NAMALWA (cell line): Measurements from ENCODE around the gene MOB3B.
A peak's percentile ranks its signal among the peaks of the same experiment; 100 is the strongest.

Experiments
- DNase-seq: peaks from one replicate; pipeline ENCODE4 v3.0.0-alpha.2; 2015; ENCODE audit warnings: low spot score

MOB3B gene

DNA sequence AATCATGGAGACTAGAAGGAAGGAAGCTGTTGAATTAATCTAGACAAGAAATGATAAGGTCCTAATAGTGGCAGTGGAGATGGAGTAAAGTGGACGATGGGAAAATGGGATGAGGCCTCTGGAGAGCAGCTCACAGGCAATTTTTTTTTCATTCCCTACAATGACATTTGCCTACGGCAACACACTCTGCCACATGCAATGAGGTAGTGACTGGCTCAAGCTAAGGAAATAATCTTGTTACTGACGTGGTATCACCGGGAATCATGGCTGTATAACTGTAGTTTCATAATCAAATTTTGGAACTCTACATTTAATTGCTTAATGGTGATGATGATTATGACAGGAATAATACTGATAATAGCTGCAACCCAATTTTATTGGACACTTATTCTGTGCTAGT is 12.1 kb upstream of the MOB3B start:
- no peak for DNase-seq

DNA sequence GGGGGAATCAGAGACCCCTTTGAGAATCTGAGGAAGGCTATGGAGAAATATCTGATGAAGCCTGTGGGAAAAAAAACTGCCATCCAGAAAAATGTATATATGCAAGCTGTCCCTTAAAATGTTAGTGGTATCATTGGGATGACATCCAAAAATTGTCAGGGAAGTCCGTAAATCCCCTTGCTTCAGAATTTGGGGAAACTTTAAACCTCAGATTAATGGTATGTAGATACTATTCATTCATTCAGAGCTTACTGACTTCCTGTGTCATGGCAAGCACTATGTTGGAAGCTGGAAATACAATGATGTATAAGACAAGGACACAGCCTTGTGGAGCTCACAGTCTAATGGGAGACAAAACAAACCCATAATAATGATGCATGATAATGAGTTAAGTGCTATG is 10.9 kb upstream of the MOB3B start:
- no peak for DNase-seq

DNA sequence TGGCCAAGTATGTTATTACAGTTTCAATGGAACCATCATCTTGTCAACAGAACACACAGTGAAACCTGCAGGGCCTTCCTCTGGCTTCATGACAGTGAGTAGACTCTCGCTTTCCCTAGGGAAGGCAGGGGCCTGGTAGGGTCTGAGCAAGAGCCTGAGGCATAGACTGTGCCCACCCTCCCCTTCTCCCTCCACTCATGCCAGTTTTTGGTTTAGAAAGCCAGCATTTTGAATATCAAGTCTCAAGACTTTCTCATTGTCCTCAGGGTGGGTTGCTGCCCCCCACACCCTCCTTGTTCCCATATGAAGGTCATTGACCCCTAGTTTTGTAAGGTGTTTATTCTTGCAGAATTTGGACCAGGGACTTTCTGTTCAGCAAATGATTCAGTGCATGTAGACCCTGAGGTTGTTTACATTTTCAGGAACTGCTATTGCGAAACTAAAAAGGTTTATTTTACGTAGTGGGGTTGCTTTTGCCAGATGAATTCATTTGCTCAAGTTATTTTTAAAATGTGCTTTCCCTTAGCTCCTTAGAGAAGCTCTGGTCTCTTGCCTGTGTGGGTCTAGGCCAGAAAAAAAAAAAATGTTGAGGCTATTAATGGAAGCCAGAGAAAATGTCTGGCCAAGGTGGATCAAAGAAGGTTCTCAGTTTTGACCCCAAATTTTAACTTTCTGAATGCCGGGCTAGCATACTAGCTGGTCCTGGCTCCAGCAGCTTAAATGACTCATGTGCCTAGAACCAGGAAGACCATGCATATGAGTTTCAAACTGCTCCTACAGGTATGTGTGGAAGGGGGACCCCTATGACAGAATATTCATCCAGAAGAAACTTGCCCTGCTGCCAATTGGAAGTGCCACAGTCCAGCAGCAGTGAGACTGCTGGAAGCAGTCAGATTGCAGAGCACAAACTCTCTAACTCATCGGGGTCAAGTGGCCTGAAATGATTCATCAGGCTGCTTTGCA is 10.1 kb upstream of the MOB3B start:
- DNase-seq, result no peak

DNA sequence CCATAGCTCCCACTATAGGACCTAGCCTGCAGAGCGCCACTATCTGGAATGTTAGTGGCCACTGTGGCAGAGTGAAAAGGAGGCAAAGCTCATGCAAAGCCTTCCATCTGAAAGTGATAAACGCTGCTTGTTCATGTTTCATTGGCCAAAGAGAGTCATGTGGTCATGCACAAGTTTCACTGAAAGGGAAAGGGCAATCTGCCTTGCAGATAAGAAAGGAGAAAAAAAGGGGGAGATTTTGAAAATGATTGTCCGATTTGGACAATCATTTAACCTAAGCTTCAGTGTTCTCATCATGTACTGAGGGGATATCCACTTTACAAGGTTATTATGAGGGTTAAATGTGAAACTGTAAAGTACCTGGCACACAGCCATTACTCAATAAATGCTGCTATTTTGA is 9.0 kb upstream of the MOB3B start:
- no peak for DNase-seq

DNA sequence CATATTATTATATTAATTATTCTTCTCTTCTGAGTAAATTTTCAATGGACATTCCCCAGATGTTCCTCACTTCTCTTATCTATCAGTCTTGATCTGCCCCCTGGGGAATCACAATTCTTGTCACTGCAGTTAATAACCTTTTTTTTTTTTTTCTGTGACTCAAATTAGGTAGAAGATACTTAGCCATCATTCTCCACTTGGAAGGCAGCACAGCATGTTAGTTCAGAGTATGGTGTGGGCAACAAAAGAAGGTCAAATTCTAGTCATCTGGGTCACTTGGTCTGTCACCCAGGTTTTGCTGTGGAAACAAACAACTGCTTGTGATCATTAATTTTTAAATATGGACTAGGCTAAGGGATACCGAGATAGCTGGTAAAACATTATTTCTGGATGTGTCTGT is 8.1 kb upstream of the MOB3B start:
- no peak for DNase-seq

DNA sequence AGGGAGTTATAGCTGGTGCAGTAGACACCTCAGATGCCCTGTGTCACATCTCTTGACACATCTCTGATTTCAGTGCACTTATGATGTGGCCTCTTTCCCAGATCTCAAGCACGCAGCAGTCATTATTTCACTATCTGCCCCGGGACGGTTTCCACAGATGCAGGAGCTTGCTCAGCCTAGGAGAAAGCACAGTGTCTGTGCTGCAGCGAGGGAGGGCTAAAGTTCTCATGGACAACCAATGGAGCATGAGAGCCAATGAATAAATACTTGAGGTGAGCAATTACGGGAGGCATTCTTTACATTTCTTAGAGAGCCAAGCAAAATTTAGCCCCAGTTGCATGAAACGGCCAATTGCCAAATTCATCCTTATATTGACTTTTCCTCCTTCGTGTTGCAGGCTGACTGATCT is 7.4 kb upstream of the MOB3B start:
- DNase-seq, result no peak

DNA sequence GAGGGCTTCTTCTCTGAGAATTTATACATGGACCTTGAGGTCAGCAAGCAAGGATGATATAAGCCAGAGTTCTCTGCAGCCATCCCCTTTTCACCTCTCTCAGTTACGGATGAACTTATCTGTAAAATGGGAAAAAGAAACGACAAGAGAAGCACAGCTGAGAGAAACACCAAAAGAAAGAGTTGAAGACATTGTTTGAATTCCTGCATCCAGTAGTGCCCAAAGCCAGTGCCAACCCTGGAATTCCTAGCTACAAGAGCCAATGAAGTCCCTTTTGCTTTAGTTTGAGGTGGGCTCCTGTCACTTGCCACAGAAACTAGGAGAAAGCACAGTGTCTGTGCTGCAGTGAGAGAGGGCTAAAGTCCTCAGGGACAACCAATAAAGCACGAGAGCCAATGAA is 6.6 kb upstream of the MOB3B start:
- DNase-seq, result no peak

DNA sequence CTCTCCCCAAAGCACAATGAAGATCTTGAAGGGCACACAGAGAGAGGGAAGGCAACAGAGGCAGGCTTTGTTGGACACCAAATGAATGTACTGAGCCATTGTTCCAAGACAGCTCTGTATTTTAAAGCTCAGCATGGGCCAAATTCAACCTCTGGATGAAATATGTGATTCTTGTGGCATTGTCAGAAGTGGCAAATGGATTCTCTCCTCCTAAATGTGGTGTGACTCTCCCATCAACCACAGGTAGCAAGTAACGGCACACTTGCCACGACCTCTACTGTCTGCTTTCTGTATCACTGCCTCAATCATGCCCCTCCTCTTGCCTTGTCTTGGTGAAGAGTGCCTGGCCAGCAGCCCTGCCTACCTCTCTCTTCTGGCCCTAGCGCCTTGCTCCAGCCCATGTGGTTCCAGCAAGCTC is 6.1 kb upstream of the MOB3B start:
- DNase-seq, result peak; percentile 51

DNA sequence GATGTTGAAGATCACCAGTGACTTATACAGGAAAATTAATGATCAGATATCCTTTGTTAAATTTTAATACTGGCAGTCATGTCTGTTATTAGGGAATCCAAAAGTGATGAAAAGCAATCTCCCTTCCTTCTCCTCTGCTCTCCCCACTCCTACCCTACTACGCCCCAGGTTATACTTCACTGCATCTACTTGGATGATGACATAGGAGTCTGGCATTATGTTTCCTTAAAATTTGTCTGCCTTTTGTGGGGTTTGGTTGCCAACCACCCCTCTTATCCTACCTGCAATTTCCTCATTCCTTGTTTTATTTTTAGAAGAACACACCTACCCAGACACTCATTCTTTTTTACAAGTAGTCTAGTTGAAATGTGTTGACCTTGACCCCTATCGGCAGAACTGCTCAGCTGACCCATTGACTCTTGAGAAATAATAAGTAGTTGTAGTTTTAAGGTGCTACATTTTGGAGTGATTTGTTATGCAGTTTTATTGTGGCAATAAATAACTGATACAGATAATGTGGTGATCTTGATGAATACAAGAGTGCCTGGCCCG is 5.1 kb upstream of the MOB3B start:
- no peak for DNase-seq

DNA sequence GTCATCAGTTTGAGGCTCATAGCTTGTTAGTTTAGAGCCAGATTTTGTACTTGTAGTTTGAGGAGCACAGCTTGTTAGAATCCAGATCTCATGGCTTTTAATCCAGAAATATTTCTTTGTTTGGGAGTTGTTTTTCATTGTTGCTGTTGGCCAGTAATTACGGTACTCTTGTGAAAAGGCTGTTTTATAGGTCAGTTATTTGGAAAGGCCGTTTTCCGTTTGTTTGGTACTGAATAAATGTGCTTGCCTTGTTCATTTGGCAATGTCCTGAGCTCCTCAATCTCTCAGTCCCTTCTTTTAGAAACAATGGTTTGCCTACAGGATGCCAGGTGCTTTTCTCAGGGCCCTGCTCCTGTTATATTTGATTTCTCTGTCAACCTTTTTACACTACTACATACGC is 4.5 kb upstream of the MOB3B start:
- no peak for DNase-seq

DNA sequence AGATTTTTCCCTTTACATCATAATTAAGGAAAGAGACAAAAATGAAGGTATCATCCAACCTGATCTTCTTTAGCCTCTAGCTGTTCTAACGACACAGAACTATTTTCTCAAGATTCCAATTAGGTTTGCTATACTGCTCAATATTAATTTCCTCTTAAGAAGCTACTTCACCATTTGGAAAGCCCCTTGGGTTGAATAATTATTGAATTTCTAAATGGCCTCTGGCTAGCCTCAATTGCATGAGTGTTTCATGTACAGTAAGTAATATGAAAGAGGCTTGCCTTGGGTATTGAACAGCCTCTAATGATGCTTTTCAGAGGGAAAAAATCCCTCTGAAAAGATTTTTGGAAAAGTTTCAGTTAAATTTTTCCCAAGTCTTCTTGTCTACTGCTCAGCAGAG is 3.7 kb upstream of the MOB3B start:
- DNase-seq, result no peak

DNA sequence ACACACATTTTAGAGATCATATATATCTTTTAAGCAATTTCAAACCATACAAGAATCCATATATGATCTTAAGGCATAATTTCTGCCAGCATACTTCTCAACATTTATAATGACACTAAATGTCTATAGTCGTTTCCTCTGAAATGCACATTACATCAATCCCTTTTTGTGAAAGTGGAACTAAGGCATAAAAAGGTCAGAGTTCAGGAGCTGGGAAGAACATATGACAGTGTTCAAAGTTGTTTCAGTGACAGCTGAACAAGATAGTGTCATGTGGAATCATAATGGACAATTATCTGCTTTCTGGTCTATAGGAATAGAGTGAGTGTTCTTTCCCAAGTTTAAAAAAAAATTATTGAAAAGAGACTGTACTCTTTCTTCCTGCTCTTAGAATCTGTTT is 2.4 kb upstream of the MOB3B start:
- no peak for DNase-seq

DNA sequence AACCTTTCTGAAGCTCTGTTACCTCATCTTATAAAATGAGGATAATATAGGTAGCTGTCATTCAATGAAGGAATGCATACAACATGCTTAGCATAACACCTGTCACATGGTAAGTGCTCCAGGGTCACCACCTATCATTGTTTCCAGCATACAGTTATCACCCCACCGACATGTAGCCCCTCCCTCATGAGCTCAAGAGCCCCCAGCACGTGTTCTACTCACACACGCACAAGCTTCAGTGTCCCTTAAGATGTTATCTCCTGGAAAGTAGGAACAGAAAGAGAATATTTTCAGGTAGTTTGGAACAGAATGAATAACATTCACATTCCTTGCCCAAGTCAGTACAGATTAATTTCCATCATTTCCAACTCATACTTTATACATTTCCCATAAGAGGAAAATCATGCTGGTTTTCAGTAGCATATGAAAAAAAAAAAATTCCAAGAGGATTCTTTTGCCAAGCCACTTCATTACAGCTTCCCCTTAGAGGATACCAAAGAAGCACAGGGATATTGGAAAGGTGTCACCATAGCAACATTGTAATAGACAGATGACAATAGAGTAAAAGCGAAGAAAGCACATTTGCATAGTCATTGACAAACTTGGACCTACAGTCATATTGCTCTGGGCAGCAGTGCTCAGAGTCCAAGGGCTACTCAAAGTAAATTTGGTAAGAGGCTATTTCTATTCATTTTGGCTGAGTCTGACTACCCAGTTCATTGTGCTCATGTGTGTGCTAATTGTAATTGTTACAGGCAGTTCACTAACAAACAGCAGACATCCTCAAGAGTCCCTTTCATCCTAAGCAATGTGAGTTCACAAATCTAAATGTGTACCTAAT is 1.5 kb upstream of the MOB3B start:
- no peak for DNase-seq

DNA sequence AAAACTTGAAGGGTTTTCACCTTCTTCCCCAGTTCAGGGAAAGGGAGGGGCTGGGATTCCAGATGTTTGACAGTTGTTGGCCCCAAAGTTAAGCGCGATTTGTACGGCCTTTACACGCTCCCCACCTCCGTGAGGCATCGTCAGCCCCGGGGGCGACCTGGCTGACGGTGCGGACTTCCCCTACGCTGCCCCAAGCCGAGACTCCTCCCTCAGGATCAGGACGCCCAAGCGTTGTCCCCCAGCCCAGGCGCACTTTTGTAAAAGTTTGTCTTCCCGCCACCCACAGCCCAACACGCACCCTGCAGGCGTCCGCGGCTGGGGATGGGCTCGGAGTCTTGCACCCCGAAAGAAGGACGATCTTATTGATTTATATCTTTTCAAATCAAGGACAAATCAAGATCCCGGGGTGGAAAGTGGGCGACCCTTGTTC is 713 bp downstream of the MOB3B start:
- peak; percentile 14 for DNase-seq

DNA sequence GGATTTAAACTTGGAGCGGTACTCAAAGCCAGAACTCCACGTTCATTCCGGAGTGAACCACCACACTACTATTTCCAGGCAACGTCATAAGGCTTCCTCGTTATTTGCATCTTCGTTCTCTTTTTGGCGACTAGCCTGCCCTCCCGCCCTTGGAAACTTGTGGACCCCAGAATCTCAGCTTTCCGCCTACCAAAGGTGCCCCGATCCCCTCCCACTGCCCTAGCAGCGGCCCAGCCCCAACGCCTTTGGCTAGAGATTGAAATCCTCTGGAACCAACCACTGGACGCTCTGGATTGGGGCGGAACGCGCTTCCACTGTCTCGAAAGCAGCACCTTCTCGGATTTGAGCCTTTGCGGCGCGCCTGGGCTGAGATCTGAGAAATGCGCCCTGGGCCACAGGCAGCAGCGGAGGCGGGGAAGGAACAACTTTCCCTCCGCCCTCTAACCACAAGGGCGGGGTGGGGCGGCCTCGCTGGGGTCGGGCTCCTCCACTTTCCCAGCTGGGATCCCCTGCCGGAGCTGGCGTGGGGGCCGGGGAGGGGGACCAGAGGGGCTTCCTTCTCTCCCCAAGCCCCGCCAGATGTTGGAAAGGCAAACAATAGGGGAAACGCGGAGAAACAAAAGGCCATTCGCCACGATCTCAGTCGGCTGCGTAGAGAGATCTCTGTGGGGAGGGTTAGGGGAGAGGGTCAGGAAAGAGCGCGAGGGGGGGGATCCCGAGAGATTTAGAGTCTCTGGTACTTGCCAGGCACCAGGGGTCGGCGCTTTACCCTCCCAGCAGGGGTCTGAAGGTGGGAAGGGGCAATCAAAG is 1.3 kb downstream of the MOB3B start:
- DNase-seq, result no peak

DNA sequence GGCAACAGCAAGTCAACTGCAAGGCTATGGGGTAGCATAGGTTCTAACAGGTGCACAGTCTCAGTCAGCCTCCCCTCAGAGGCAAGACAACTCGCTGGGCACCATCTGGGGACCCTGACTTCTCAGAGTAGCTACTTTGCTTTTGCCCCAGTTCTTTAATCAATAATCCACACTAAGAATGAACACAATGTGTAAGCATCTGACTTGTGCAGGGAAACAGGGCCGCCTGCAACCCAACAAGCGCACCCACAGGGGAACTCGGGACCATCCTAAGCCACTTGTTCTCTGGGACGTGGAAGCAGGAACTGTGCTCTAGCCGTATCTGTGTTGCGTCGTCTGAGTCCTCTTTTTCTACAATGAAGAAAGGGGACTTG is 1.9 kb downstream of the MOB3B start:
- no peak for DNase-seq

DNA sequence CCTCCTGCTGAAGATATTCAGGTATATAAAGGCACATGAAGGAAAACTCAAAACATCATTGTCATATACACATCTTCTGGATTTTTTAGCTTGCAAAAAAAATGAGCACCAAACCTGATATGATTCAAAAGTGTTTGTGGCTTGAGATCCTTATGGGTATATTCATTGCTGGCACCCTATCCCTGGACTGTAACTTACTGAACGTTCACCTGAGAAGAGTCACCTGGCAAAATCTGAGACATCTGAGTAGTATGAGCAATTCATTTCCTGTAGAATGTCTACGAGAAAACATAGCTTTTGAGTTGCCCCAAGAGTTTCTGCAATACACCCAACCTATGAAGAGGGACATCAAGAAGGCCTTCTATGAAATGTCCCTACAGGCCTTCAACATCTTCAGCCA is 5.4 kb downstream of the MOB3B start, which contains the start of gene IFNK:
Gene IFNK, plus strand, starts transcription at position 55 of the 400 bp plus-strand sequence. Its CDS starts 47 bp downstream, at position 102.
- no peak for DNase-seq

DNA sequence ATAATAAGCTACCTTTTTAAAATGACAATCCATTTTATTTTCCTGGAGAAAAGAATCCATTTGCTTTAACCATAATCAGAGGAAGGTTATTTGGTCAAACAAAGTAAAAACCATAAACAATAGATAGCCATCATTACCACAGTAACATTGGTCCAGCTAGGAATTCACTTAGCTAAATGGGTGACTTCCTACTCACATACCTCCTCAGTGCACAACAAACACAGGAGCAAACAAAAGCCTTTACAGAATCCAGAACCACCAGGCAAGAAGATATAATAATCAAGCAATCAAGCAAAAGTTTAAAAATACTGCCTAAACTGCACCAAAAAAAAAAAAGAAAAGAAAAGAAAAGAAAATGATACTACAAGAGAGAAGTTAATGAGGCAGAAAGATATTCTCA is 6.5 kb downstream of the MOB3B start:
- no peak for DNase-seq

DNA sequence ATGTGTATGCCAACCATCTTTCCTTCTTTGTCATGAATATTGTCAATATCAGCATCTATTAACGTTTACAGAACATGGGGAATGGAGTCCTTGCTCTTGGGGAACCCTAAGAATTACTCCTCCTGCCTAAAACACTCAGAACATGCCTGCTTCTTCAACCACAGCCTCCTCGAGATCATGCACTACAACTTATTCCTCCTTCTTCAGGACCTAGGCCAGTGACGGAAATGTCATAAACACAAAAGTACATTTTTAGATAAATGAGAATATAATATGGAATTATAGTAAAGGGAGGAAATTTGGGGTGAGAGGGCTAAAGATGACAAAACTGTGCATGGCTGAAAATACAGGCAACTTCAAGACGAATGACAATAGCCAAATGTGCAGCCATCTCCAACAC is 8.6 kb downstream of the MOB3B start:
- DNase-seq, result no peak

DNA sequence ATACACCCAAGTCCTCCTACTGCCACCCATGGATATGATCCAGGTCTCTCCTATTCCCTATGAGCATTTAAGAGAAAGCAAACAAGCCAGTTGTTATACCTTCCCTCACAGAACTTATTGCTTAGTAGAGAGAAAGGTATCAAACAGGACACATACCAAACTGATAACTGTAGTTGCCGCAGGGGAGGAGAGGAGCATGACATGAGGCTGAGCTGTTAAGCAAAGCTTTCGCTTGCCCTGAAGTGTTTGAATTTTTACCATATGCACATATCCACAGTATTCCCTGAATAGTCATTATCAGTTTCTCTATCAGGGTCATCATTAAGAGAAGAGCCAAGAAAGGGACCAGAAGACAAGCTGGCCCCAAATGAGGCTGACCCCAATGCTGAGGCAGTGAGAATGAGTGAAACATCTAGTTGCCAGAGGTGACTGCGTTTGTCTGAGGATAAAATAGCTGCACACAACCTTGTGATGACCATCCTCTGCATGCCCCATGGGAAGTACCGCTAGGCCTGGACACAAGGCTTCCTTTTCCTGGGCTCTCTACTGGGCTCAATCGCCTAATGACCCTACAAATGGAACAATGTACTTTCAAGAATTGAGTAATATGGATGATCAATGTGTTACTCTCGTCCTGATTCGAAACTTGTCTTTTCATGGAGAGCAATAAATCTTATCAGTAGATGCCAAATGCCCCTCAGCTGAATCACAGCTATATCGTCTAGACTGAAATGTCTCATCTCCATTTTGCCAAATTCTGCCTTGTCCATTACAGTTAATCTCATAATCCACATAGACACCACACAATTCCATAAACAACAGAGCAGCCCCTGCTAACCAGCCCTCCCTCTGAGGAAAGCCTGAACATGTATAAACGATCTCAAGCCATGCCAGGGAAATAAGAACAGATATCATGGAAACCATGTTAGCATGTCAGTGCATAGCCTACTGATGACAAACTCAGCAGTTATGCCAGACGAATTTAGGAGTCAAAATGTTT is 9.8 kb downstream of the MOB3B start:
- no peak for DNase-seq

DNA sequence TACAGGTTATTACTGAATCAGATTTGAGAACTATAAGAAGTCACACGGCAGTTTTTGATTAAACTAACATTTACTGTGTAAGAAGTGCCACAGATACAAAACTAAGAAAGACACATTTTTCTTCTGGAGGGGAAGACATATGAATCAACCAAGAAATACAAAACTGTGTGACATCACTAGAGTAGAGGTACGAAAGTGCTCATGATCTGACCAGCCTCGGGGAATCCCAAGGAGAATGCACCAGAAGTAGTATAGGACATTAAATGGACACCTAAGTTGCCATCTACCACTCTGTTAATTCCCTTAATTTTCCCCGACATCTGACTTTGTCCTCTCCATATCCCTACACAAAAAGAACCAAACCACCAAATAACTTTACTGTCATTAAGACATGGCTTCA is 10.8 kb downstream of the MOB3B start:
- no peak for DNase-seq
